GM21447 (cell line): ENCODE results near the gene EIF2S2.
"Not testable (repeated sequence)": the region's sequence is repeated elsewhere in the genome, so short reads cannot be mapped to it uniquely, and the experiment has no call there.

ENCODE experiments used
- ATAC-seq: cut with Tn5 transposase; IDR thresholded peaks from one replicate; pipeline ENCODE4 v1.9.1; 2021; ENCODE audit not compliant: unreplicated experiment

The EIF2S2 gene

DNA sequence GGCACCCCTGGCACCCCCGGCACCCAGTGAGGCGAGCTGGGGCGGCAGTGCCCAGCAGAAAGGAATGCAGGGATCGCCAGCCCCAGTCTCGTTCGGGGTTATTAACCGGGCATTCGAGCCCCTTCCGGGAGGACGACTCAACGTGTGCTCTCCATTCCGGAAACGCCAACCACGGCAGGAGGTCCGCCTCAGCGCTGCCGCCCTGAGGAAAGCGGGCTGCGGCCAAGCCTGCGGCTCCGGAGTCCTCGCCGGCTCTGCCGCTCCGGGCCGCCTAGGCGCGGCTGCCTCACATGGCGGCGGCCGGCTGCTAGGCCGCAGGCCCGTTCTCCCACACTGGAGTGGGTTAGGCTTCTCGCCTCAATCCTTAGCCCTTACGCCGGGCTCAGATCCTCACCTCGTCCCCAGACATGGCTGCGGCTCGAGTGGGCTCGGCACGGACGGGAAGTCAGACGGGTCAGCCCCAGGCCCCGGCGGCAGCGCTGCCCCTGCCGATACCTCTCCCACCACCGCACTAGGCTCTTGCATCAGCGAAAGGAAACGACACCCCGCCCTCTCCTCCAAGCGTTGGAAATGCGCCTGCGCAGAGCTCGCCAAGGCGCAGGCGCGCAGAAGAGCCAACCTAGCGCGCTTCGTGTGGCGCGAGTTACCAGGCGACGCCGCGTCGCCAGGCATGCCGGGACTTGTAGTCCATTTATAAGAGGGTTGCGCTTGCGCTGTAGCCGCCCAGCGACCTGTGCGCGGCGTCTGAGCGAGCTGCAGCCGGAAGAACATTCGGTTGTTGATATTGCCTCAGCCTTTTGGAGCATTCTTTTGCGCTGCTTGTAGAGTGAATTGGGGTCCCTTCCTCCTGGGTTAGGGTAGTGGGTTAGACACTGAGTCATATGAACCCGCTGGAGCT is at the start of gene EIF2S2:
Gene EIF2S2 (minus strand): TSS at position 542 of the 898 bp plus-strand sequence. CDS start 133 bp downstream, at position 409.
- ATAC-seq: peak; percentile 87

- not testable (repeated sequence) for ATAC-seq
Observed at GRCh38 chr20:34157697-34158096, 45.7 kb upstream of the EIF2S2 start.

GRCh38 chr20:34155836-34156235 is 43.8 kb upstream of the EIF2S2 start:
- no peak for ATAC-seq

DNA sequence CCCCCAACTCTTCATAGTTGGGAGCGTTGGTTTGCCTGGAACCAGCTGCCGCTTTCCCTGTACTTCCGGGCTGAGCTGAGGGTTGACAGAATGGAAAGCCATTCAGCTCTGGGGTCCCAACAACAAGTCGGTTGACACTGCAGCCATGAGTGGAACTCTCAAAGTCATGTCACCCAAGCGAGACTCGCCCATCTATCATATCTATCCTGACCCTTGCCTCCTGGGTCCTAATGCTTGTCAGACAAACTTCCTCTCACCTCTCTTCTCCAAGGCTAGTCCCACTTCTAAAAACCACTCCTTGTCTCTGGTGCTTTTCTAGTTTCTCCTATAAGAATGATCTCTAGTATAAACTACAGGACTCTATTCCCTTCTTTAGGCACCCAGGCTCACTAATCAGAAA is 41.1 kb upstream of the EIF2S2 start:
- ATAC-seq: not testable (repeated sequence)

DNA sequence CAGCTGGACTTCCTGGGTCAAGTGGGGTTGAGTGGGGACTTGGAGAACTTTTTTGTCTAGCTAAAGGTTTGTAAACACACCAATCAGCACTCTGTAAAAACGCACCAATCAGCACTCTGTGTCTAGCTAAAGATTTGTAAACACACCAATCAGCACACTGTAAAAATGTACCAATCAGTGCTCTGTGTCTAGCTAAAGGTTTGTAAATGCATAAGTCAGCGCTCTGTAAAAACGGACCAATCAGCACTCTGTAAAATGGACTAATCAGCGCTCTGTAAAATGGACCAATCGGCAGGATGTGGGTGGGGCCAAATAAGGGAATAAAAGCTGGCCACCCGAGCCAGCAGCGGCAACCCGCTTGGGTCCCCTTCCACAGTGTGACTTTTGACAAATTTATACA is 40.0 kb upstream of the EIF2S2 start:
- ATAC-seq: not testable (repeated sequence)

GRCh38 chr20:34150306-34151000 is 38.4 kb upstream of the EIF2S2 start:
- no peak for ATAC-seq

DNA sequence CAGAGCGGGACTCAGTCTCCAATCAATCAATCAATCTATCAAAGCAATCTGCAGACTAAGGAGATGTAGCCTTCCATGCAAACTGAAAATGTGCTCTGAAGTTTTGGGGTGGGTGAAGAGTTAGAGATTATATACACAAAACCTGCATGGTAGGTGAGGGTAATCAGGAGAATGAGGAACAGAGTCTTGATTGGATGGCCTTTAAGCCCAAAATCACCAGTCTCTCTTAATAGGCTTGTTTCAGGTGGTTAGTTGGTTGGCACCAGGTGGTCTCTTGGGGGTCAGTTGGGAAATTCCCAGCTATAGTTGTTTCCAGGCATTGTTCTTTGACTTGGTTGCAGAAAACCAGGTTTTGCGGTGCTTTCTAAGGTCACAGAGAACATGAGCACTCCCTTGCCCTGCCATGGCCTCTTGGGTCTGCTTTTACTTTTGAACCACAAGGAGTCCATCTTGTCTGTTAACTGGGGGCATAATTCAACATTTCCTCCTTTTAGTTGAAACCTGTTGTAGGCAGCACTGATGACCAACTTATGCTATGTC is 33.3 kb upstream of the EIF2S2 start:
- ATAC-seq: no peak

DNA sequence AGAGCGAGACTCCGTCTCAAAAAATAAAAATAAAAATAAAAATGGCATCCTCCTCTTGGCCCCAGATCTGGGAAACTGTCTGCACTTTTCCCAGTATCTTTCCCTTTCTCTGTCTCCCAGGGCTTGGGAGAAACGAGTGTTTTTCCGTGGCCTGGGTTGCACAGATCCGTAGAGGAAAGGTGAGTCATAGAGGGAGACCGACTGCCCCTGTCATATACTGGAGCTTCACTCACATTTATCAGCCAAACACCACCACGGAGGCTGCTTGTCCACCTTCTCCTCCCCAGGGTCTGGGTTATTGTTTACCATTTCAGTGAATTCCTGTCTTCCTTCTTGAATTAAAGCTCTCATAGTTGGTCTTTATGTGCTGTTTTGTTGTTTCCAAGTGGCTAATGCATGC is 31.9 kb upstream of the EIF2S2 start:
- no peak for ATAC-seq

- no peak for ATAC-seq
Observed at GRCh38 chr20:34142121-34142520, 30.1 kb upstream of the EIF2S2 start.

DNA sequence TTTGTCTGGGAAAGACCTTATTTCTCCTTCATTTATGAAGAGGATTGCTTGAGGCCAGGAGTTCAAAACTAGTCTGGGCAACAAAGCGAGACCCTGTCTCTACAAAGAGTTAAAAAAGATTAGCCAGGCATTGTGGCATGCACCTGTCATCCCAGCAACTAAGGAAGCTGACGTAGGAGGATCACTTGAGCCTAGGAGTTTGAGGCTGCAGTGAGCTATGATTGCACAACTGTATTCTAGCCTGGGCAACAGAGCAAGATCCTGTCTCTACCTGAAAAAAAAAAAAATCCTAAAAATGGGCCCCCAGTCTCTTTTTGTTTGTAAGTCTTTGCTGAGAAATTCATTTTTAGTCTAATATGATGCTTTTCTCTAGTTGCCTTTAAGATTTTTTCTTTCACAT is 29.2 kb upstream of the EIF2S2 start:
- no peak for ATAC-seq

DNA sequence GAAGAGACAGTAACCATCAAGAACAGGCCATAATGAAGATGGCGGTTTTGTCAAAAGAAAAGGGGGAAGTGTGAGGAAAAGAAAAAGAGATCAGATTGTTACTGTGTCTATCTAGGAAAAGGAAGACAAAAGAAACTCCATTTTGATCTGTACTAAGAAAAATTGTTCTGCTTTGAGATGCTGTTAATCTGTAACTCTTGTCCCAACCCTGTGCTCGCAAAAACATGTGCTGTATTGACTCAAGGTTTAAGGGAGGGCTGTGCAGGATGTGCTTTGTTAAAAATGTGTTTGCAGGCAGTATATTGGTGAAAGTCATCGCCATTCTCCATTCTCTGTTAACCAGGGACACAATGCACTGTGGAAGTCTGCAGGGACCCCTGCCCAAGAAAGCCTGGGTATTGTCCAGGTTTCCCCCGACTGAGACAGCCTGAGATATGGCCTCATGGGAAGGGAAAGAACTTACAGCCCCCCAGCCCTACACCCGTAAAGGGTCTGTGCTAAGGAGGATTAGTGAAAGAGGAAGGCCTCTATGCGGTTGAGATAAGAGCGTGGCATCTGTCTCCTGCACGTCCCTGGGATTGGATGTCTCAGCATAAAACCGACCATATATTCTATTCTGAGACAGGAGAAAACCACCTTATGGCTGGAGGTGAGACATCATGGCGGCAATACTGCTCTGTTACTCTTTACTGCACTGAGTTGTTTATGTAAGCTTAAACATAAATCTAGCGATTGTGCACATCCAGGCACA is 23.7 kb upstream of the EIF2S2 start:
- not testable (repeated sequence) for ATAC-seq

DNA sequence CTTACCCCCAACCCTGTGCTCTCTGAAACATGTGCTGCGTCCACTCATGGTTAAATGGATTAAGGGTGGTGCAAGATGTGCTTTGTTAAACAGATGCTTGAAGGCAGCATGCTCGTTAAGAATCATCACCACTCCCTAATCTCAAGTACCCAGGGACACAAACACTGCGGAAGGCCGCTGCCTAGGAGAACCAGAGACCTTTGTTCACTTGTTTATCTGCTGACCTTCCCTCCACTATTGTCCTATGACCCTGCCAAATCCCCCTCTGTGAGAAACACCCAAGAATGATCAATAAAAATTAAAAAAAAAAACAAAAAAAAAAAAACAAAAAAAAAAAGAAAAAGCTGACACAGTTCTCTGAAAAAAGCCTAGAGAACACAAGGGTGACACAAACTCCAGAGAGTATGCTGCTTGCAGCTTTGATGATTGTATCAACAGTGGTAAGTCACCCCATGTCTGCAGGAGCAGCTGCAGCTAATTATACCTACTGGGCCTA is 21.4 kb upstream of the EIF2S2 start:
- not testable (repeated sequence) for ATAC-seq

DNA sequence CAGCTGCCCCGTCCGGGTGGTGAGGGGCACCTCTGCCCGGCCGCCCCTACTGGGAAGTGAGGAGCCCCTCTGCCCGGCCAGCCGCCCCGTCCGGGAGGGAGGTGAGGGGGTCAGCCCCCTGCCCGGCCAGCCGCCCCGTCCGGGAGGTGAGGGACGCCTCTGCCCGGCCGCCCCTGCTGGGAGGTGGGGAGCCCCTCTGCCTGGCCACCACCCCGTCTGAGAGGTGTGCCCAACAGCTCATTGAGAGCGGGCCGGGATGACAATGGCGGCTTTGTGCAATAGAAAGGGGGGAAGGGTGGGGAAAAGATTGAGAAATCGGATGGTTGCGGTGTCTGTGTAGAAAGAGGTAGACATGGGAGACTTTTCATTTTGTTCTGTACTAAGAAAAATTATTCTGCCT is 20.9 kb upstream of the EIF2S2 start:
- ATAC-seq: not testable (repeated sequence)

DNA sequence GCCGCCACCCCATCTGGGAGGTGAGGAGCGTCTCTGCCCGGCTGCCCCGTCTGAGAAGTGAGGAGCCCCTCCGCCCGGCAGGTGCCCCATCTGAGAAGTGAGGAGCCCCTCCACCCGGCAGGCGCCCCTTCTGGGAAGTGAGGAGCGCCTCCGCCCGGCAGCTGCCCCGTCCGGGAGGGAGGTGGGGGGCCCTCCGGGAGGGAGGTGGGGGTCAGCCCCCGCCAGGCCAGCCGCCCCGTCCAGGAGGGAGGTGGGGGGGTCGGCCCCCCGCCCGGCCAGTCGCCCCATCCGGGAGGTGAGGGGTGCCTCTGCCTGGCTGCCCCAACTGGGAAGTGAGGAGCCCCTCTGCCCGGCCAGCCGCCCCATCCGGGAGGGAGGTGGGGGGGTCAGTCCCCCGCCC is 20.4 kb upstream of the EIF2S2 start:
- not testable (repeated sequence) for ATAC-seq

GRCh38 chr20:34131491-34131890 is 19.4 kb upstream of the EIF2S2 start:
- ATAC-seq: no peak

DNA sequence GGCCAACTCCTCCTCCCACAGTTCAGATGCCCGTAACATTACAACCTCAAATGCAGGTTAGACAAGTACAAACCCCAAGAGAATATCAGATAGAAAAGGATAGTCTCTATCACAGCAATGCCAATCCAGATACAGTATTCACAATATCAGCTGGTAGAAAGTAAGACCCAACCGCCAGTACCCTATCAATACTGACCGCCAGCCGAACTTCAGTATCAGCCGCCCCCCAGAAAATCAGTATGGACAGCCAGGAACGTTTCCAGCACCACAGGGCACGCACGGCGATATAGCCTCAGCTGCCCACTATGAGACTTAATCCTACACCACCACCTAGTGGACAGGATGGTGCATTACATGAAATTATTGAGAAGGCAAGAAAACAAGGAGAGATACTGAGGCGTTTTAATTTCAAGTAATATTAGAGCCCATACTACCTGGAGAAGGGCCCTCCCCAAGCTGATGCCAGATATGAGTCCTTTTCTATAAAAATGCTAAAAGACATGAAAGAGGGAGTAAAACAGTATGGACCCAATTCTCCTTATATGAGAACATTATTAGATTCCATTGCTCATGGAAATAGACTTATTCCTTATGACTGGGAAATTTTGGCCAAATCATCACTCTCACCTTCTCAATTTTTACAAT is 17.6 kb upstream of the EIF2S2 start:
- no peak for ATAC-seq

DNA sequence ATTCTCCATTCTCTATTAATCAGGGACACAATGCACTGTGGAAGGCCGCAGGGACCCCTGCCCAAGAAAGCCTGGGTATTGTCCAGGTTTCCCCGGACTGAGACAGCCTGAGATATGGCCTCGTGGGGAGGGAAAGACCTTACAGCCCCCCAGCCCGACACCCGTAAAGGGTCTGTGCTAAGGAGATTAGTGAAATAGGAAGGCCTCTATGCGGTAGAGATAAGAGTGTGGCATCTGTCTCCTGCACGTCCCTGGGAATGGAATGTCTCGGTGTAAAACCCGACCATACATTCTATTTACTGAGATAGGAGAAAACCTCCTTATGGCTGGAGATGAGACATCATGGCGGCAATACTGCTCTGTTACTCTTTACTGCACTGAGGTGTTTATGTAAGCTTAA is 15.7 kb upstream of the EIF2S2 start:
- ATAC-seq: no peak

DNA sequence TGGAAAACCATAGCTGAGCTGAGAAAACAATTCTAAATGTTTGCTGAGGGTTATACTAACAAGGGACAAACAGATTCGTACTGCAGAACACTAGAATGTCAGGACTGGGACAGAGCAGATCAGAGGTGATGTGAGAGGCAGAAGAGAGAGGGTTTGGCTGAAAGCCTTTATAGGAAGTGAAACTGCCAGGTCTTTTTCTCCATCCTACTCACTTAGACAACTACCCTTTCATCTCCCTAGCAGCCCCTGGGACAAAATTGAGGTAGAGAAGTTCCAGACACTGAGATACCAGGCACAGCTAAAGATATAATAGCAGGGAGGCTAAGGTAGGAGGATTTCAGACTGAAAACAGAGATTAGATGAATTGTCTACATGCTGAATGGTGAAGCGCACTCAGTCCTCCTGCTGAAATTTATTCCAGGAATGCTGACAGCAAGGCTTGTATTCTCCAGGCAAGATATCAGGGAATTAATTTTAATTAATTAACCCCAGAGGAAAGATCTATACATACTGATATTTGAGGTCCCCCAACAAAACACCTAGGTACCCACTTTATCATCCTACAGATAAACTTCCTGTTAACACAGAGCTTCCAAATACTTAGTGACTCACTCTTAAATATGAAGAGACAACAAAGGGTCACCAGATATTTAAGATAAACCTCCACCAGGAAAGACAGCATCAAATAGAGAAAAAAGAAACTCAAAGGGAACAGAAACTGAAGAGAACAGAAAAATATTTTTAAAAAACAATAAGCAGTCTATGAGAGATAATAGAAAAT is 12.6 kb upstream of the EIF2S2 start:
- no peak for ATAC-seq

GRCh38 chr20:34123309-34123708 is 11.3 kb upstream of the EIF2S2 start:
- no peak for ATAC-seq
